ENCODE results near the gene COASY.

DNA sequence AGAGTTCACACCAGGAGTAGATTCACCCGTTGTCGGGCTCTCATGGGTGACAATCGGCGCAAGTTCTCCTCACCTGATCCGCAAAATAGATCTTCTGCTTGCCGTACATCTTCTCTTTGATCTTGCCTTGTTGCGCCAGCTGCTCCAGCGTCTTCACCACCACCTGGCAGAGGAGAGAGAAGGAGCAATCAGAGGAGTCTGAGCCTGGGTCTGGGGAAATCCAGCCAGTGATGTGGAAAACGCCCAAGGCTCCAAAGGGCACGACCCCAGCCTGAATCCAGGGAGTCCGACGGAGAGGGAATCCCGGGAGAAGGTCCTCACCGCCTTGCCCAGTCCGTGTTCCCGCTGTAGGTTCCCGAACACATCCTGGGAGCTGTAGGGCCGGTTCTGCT is 15.2 kb downstream of the COASY start:
- TF ChIP-seq CTCF (IDR thresholded peaks at IDR 0.05), result no peak
- no peak for TF ChIP-seq POLR2A (IDR thresholded peaks at IDR 0.05)
- TF ChIP-seq POLR2AphosphoS5 (IDR thresholded peaks at IDR 0.05), result no peak

All from prostate gland (tissue), 2 donors.